H1 (cell line): ENCODE data around the gene FANCI.

Source experiments
- CHD2 ChIP-seq: IDR thresholded peaks from 2 replicates; pipeline ENCODE4 v1.6.1; 2012; ENCODE audit warnings: low read length, improper control_type of control experiment
- EP300 ChIP-seq, 2 experiments: IDR thresholded peaks; 1 replicate in 1 of 2; 2 replicates in 1 of 2; pipeline ENCODE4 v1.6.1; 2011 to 2012; ENCODE audit warnings: low read depth in 2 of 2, low read length in 2 of 2, mild to moderate bottlenecking in 2 of 2, borderline replicate concordance in 1 of 2, inconsistent platforms in 1 of 2, moderate library complexity in 1 of 2
- EZH2 ChIP-seq: fragments of 200-600 bp; sonication (generic); IDR thresholded peaks from 2 replicates; pipeline ENCODE4 v1.7.1; 2012; ENCODE audit warnings: low read depth, mild to moderate bottlenecking, moderate library complexity, low read length, inconsistent platforms; ENCODE audit not compliant: severe bottlenecking
- NRF1 ChIP-seq: IDR thresholded peaks from 2 replicates; pipeline ENCODE4 v1.6.1; 2011; ENCODE audit warnings: mild to moderate bottlenecking, low read depth, low read length, improper control_type of control experiment
- POLR2A ChIP-seq, 2 experiments: IDR thresholded peaks; 1 replicate in 1 of 2; 2 replicates in 1 of 2; pipeline ENCODE4 v1.6.1; 2011; ENCODE audit warnings: low read depth in 2 of 2, low read length in 2 of 2, mild to moderate bottlenecking in 2 of 2; ENCODE audit errors: control extremely low read depth in 1 of 2
- POLR2AphosphoS5 ChIP-seq: IDR thresholded peaks from 2 replicates; pipeline ENCODE4 v1.6.1; 2011; ENCODE audit warnings: low read depth, low read length
- RXRA ChIP-seq: IDR thresholded peaks from 2 replicates; pipeline ENCODE4 v1.6.1; 2011; ENCODE audit warnings: low read depth, mild to moderate bottlenecking, low read length, moderate library complexity; ENCODE audit not compliant: insufficient read depth
- SIN3A ChIP-seq, 2 experiments: IDR thresholded peaks in 1 of 2; conservative IDR thresholded peaks in 1 of 2; 2 replicates each; pipeline ENCODE4 v1.6.1; 2011 to 2012; ENCODE audit warnings: low read length in 2 of 2, improper control_type of control experiment in 1 of 2, low read depth in 1 of 2, mild to moderate bottlenecking in 1 of 2
- SIRT6 ChIP-seq: IDR thresholded peaks from one replicate; pipeline ENCODE4 v1.7.1; 2012; ENCODE audit warnings: low read length, inconsistent platforms
- TAF1 ChIP-seq: IDR thresholded peaks from 2 replicates; pipeline ENCODE4 v1.6.1; 2011; ENCODE audit warnings: mild to moderate bottlenecking, low read depth, low read length
- YY1 ChIP-seq: IDR thresholded peaks from 2 replicates; pipeline ENCODE4 v1.6.1; 2011; ENCODE audit warnings: low read depth, mild to moderate bottlenecking, low read length
- TF ChIP-seq, protein P1 (sequence below): IDR thresholded peaks from 2 replicates; pipeline ENCODE4 v1.6.1; 2012; ENCODE audit warnings: low read length, inconsistent platforms
- TF ChIP-seq, protein P2 (sequence below), 3 experiments: IDR thresholded peaks; 1 replicate in 2 of 3; 2 replicates in 1 of 3; pipeline versions ENCODE4 v1.5.1 to v1.6.1; 2011; ENCODE audit warnings: low read length in 3 of 3, mild to moderate bottlenecking in 3 of 3, inconsistent platforms in 2 of 3, low read depth in 1 of 3, moderate library complexity in 1 of 3; ENCODE audit not compliant: insufficient read depth in 1 of 3; ENCODE audit errors: control extremely low read depth in 1 of 3

DNA sequence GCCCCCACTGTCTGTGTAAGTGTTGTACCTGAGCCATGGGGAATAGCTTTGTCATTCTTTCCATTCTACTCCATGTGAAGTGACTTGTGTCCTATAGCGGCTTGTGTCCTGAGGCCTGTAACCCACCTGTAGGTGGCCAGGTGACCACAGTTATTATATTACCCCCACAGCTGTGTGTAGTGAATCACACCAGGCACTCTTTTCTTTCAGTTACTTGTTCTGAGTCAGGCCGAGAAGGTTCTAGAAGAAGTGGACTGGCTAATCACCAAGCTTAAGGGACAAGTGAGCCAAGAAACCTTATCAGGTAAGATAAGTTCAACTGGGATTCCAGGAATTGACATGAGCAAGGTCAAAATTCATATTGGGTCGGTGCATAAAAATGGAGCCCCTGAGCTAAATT lies 61.6 kb downstream of the FANCI start:
- TF ChIP-seq POLR2A (IDR thresholded peaks at IDR 0.05; ENCODE audit: control extremely low read depth in 1 of 2, low read depth in 2 of 2, low read length in 2 of 2) (no peak), TAF1 (no peak), NRF1 (no peak), EP300 (IDR thresholded peaks at IDR 0.05; ENCODE audit: borderline replicate concordance in 1 of 2, low read depth in 2 of 2, low read length in 2 of 2) (no peak), POLR2AphosphoS5 (no peak), SIRT6 (no peak), SIN3A (conservative IDR thresholded peaks at IDR 0.05 in 1 of 2, IDR thresholded peaks at IDR 0.05 in 1 of 2; ENCODE audit: low read depth in 1 of 2, low read length in 2 of 2) (no peak), CHD2 (no peak), EZH2 (no peak), RXRA (no peak), YY1 (no peak)
- TF ChIP-seq, protein P1, sequence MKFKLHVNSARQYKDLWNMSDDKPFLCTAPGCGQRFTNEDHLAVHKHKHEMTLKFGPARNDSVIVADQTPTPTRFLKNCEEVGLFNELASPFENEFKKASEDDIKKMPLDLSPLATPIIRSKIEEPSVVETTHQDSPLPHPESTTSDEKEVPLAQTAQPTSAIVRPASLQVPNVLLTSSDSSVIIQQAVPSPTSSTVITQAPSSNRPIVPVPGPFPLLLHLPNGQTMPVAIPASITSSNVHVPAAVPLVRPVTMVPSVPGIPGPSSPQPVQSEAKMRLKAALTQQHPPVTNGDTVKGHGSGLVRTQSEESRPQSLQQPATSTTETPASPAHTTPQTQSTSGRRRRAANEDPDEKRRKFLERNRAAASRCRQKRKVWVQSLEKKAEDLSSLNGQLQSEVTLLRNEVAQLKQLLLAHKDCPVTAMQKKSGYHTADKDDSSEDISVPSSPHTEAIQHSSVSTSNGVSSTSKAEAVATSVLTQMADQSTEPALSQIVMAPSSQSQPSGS = no peak
- TF ChIP-seq, protein P2, sequence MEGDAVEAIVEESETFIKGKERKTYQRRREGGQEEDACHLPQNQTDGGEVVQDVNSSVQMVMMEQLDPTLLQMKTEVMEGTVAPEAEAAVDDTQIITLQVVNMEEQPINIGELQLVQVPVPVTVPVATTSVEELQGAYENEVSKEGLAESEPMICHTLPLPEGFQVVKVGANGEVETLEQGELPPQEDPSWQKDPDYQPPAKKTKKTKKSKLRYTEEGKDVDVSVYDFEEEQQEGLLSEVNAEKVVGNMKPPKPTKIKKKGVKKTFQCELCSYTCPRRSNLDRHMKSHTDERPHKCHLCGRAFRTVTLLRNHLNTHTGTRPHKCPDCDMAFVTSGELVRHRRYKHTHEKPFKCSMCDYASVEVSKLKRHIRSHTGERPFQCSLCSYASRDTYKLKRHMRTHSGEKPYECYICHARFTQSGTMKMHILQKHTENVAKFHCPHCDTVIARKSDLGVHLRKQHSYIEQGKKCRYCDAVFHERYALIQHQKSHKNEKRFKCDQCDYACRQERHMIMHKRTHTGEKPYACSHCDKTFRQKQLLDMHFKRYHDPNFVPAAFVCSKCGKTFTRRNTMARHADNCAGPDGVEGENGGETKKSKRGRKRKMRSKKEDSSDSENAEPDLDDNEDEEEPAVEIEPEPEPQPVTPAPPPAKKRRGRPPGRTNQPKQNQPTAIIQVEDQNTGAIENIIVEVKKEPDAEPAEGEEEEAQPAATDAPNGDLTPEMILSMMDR (IDR thresholded peaks at IDR 0.05; ENCODE audit: control extremely low read depth in 1 of 3, insufficient read depth in 1 of 3, low read depth in 1 of 3, low read length in 3 of 3) = no peak
